ENCODE measurements around the gene TMCC2. TPM values are rescaled to one million over a fixed set of nuclear protein-coding genes. Genes with fewer than 3 reads are reported as not detected.

TMCC2 gene
- total RNA-seq, 4 donors from 2014 or later = 0.96 to 4.9 (median 2.2) TPM

GRCh38 chr1:205244384-205244783, 16.6 kb downstream of the TMCC2 start:
- ATAC-seq (ENCODE audit: low FRiP score) (no peak), DNase-seq (ENCODE audit: low spot score) (no peak)
- TF ChIP-seq CTCF (IDR thresholded peaks at IDR 0.05) = no peak

DNA sequence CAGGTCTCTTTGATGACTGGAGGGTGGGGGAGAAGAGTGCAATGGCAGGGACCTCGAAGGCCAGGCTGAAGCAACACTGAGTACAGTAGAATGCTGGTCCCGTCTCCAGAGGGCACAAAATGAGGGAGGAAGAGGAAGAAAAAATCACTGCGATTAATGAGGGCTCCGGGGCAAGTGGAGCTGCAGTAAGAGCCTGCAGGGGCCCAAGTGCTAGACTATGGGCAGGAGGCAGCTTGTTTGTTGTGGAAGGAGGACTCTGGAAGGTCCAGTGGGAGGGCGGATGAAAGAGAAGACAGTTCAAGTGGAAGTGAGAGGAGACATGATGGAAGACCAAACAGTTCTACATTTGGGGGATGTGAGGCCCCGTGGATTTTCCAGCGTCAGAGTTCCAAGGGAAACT, 17.4 kb downstream of the TMCC2 start:
- TF ChIP-seq CTCF (IDR thresholded peaks at IDR 0.05) = no peak
- no peak for ATAC-seq (ENCODE audit: low FRiP score)
- no peak for DNase-seq (ENCODE audit: low spot score)

DNA sequence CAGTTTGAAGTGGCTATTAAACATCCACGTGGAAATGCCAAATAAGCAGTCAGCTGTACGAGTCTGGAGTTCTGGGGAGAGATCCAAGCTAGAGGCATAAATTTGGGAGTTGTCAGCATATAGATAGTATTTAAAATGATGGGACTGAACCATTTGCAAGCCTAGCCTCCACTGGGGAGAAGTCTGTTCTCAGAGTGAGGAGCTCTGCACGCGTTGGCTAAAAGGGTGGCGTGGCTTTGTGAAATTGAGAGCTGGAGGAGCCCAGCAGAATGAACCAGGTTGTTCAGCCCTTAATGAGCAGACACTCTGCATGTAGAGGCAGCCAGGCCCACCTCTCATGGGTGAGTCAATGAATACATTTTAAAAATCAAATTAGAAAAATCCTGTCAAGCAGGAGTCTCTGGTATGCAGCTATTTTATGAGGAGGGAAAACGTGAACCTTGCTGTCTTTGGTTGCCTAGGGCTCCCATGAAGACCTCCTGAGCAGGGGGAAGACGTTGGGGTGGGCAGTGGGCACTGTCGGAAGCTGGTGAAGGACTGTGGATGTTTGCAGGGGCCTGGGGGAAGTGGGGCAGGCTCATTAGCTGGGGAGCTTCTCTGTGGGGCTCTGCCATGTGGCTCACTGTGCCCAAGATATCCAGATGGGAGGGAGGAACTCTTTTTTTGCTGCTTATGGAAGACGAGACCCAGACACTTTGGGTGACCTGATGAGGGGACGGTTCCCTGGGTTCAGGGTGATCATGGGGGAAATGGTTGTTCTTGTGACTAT, 18.8 kb downstream of the TMCC2 start:
- TF ChIP-seq CTCF (IDR thresholded peaks at IDR 0.05) = no peak
- DNase-seq (ENCODE audit: low spot score) (no peak), ATAC-seq (ENCODE audit: low FRiP score) (no peak)

DNA sequence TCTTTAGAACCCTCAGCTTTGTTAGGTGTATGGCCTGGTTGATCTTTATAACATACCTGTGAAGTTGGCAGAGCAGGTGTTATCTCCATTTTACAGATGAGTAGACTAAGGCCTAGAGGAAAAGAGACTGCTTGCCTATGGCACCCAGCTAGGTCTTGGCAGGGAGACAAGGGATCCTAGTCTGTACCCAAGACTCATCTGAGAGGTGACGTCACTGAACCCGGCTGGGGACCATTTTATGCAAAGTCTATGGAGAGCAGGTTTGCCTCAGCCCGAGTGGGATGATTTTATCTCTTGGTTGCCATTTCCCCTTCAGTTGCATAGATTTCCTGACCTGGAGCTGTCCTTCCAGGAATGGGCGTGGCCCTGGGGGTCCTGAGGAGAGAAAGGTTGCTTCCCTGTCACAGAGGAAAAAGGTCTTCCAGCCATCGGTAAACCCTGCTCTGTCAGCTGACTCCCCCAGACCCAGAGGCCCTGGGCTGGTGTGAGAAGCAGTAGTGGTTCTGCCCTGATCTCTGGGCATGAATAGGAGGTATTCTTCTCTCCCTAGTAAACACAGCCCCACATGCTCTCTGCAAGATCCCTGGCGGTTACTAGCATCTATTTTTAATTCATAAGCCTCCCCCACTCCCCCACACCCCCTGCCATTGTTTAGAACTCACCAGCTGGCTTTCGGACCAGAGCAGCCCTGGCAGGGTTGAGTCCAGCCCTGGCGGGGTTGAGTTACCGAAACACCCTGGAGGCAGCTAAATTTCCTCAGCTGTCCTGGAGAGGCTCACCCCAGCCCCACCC, 19.6 kb downstream of the TMCC2 start:
- TF ChIP-seq CTCF (IDR thresholded peaks at IDR 0.05) = no peak

DNA sequence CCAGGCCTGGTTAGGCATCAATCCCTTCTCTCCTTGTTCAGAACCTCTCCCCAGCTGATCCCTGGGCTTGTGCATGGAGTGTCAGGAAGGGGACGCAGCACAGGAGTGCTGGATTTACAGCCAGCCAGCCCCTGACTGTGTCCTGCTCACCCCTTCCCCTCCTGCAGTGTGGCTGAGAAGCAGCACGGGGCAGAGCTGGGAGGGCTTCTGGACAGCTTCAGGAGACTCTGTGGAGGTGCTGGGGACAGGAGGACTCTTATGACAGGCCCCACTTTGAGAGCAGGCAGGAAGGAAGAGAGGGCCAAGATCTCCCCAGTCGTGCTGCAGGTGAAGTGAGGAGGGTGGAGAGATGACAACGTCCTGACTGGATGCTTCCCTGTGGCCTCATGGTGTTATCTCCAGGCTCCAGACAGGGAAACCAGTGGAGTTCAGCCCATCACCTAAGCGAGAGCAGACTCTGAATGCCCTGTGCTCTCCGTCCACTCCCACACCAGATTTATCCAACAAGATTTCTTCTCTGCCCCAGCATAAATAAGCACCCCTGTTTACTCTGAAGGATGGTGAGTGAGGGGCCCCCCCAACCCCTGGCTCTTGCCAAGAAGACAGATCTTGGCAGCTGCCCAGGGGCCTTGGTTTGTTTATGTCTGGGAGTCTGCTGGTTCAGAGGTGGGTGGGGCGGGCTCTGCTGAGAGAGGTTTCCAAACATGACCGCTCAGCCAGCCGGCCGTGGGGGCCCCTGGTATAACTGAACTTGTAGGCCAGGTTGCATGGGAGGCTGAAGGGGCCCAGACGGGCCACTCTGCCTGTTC, 21.3 kb downstream of the TMCC2 start:
- no peak for DNase-seq (ENCODE audit: low spot score)
- no peak for TF ChIP-seq CTCF (IDR thresholded peaks at IDR 0.05)
- ATAC-seq (ENCODE audit: low FRiP score) = peak; percentile 62

More for the DNA sequence above, 19.6 kb downstream of the TMCC2 start:
- ATAC-seq (ENCODE audit: low FRiP score) (no peak), DNase-seq (ENCODE audit: low spot score) (no peak)

DNA sequence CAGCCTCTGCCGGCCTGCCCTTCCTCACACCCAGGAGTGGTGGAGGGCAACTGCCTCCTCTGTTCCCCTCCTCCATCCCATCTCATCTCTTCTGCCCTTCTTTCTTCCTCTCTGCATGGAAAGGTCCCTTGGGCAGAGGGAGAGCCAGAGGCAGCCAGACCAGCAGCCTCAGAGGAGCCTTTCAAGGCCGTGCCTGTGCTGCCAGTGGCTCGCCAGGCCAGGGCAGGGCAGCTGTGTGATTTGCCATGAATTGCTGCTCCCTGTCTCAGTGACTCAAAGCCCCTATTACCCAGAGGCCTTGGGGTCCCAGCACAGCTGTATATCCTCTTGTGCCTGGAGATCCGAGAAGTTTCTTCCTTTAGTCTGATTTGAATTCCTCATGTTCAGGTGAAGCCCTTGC, 21.9 kb downstream of the TMCC2 start:
- no peak for TF ChIP-seq CTCF (IDR thresholded peaks at IDR 0.05)
- ATAC-seq (ENCODE audit: low FRiP score) (peak; percentile 3), DNase-seq (ENCODE audit: low spot score) (no peak)

Measured in omental fat pad (tissue), 4 donors.